ENCODE measurements around the gene NXN. TPM values are rescaled to one million over a fixed set of nuclear protein-coding genes. Genes with fewer than 3 reads are reported as not detected.

Gene NXN
- polyA plus RNA-seq, 1 experiment: 88.8 TPM

DNA sequence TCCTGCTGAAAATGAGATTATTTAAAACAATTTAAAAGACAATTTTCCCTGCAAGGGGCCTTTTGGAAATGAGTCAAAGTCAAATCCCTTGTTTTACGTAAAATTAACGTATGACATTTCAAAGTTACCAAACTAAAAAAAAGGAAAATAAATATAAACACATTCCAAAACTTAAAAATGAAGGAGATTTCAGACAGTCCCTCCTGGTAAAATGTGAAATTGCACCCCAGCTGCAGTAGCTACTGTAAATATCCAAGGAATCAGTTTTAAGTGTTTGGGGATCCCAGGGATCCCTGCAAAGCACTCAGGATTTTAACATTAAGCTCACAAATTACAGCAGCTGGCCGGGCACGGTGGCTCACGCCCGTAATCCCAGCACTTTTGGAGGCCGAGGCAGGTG, 63.3 kb downstream of the NXN start:
- ChIA-PET POLR2A (no interaction called here), CTCF (interaction anchor here (1.2 to 1.4 kb wide), 2 partner anchors 12 to 57 kb away, joined by 3 to 4 read pairs; no protein-coding TSS in a partner anchor)
- no peak overlapping the region for H3K4me3 ChIP-seq (ENCODE audit: low read depth, low read length)
- TF ChIP-seq, protein P1, sequence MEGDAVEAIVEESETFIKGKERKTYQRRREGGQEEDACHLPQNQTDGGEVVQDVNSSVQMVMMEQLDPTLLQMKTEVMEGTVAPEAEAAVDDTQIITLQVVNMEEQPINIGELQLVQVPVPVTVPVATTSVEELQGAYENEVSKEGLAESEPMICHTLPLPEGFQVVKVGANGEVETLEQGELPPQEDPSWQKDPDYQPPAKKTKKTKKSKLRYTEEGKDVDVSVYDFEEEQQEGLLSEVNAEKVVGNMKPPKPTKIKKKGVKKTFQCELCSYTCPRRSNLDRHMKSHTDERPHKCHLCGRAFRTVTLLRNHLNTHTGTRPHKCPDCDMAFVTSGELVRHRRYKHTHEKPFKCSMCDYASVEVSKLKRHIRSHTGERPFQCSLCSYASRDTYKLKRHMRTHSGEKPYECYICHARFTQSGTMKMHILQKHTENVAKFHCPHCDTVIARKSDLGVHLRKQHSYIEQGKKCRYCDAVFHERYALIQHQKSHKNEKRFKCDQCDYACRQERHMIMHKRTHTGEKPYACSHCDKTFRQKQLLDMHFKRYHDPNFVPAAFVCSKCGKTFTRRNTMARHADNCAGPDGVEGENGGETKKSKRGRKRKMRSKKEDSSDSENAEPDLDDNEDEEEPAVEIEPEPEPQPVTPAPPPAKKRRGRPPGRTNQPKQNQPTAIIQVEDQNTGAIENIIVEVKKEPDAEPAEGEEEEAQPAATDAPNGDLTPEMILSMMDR (IDR thresholded peaks at IDR 0.05; ENCODE audit: insufficient read depth, low read depth, low read length): peak; percentile 20; the same call in 1 of the 2 replicates
- DNase-seq (ENCODE audit: low read depth): no peak
- no peaks in the 10 kb centered on the region for H3K27me3 ChIP-seq (ENCODE audit: control insufficient read depth, insufficient read depth, low read length)
- peaks cover 4% of the 10 kb centered on the region; the same call in 1 of the 2 replicates for H3K36me3 ChIP-seq (ENCODE audit: control insufficient read depth, insufficient read depth, low read length)

DNA sequence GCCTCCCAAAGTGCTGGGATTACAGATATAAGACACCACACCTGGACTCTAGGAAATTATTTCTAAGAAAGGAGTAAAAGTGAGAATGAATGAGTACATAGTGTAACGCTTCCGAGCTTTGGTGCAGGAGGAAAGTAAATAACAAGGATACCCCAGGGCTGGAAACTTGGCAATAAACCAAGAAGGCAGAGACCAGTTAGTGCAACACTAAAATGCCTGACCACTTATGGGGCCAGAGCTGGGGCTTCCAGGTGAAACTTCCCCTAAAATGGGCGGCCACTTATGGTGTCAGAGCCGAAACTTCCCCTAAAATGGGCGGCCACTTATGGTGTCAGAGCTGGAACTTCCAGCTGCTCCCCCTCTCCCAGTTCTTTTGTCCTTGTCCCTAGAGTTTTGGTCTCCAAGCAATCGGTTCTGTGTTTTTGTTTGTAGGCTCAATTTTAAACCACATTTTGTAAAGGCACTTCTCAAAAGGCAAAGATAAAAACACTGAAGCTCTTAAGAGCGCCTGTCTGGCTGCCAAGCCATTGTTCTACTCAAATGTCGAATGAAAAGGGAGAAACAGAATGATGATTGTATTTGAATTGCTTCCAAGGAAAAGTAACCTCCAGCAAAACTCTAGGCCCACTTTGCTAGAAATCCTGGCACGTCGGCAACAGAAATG, 63.9 kb downstream of the NXN start:
- no peak for DNase-seq (ENCODE audit: low read depth)
- peaks cover 3% of the 10 kb centered on the region; the same call in 1 of the 2 replicates for H3K36me3 ChIP-seq (ENCODE audit: control insufficient read depth, insufficient read depth, low read length)
- TF ChIP-seq, protein P1 (IDR thresholded peaks at IDR 0.05; ENCODE audit: insufficient read depth, low read depth, low read length): no peak
- ChIA-PET CTCF (interaction anchor here (0.8 to 1.4 kb wide), 3 partner anchors 12 to 120 kb away, joined by 3 to 4 read pairs (median 3); no protein-coding TSS in a partner anchor), POLR2A (no interaction called here)
- H3K27me3 ChIP-seq (ENCODE audit: control insufficient read depth, insufficient read depth, low read length): no peaks in the 10 kb centered on the region
- no peak overlapping the region for H3K4me3 ChIP-seq (ENCODE audit: low read depth, low read length)

DNA sequence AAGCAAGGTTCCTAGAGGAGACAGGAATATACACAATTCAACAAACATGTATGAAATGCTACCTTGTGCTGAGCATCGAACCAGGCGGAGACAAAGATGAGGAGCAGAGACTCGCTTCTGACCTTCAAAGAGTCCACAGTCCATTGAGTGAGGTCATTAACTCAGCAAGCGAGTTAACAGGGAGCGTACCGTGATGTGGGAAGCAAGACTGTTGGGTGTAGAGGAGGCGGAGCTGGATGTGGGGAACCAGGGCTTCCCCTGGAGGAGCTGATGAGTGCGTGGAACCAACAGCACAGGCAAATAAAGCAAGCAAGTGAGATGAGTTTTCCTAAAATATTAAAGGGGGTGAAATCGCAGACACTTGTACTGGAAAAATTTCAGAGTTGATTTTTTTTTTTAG, 65.0 kb downstream of the NXN start:
- ChIA-PET POLR2A (no interaction called here), CTCF (interaction anchor here (0.6 kb wide), 1 partner anchor 52 kb away, joined by 4 read pairs; no protein-coding TSS in a partner anchor)
- H3K4me3 ChIP-seq (ENCODE audit: low read depth, low read length): no peak overlapping the region
- H3K36me3 ChIP-seq (ENCODE audit: control insufficient read depth, insufficient read depth, low read length): peaks cover 3% of the 10 kb centered on the region; the same call in 1 of the 2 replicates
- TF ChIP-seq, protein P1 (IDR thresholded peaks at IDR 0.05; ENCODE audit: insufficient read depth, low read depth, low read length): no peak
- H3K27me3 ChIP-seq (ENCODE audit: control insufficient read depth, insufficient read depth, low read length): no peaks in the 10 kb centered on the region
- no peak for DNase-seq (ENCODE audit: low read depth)

DNA sequence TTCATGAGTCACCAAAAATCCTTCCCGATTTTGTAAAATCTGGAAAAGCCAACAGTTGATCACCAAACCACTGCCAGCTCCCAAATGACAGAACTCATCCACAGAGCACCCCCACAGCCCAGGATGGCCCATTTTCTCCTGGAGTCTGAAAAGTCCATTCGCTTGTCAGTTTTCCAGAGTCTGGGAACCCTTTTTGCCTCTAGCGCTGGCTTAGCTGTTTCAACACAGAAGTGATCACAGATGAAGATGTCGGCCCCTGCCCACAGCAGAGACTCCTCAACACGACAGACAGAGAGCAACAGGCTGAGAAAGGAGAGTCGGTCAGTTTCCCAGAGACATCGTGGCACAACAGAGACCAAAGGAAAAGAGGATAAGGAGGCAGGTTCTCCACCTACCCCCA, 66.4 kb downstream of the NXN start:
- Histone ChIP-seq H3K4me3 (ENCODE audit: low read depth, low read length) (no peak overlapping the region), H3K27me3 (ENCODE audit: control insufficient read depth, insufficient read depth, low read length) (no peaks in the 10 kb centered on the region), H3K36me3 (ENCODE audit: control insufficient read depth, insufficient read depth, low read length) (peaks cover 3% of the 10 kb centered on the region; the same call in 1 of the 2 replicates)
- no peak for DNase-seq (ENCODE audit: low read depth)
- TF ChIP-seq, protein P1 (IDR thresholded peaks at IDR 0.05; ENCODE audit: insufficient read depth, low read depth, low read length): no peak
- ChIA-PET CTCF (no interaction called here), POLR2A (no interaction called here)

DNA sequence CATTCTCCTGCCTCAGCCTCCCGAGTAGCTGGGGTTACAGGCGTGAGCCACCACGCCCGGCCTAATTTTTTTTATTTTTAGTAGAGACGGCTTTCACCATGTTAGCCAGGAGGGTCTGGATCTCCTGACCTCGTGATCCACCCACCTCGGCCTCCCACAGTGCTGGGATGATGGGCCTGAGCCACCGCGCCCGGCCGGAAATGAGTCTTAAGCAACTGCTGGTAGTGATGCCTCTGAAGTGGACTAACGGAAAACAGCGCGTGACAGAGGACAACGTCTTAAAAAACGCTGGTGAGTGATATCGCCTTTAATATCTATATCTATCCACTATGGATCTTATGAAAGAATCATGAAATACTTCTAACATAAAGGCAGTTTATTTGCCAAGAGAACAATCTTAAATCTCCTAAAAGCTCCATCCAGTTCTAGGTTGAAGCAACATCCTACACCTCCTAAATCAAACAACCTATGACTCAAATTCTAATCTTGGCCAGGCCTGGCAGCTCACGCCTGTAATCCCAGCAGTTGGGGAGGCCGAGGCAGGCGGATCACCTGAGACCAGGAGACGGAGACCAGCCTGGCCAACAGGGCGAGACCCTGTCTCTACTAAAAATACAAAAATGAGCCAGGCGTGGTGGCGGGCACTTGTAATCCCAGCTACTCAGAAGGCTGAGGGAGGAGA, 69.8 kb downstream of the NXN start:
- ChIA-PET CTCF (interaction anchor here (0.6 to 1.8 kb wide), 7 partner anchors 9 to 127 kb away, joined by 3 to 5 read pairs (median 3); no protein-coding TSS in a partner anchor), POLR2A (no interaction called here)
- peaks cover 3% of the 10 kb centered on the region for H3K36me3 ChIP-seq (ENCODE audit: control insufficient read depth, insufficient read depth, low read length)
- DNase-seq (ENCODE audit: low read depth): no peak
- TF ChIP-seq, protein P1 (IDR thresholded peaks at IDR 0.05; ENCODE audit: insufficient read depth, low read depth, low read length): no peak
- H3K4me3 ChIP-seq (ENCODE audit: low read depth, low read length): no peak overlapping the region
- no peaks in the 10 kb centered on the region for H3K27me3 ChIP-seq (ENCODE audit: control insufficient read depth, insufficient read depth, low read length)
